H1 (cell line): ENCODE results near the gene SMYD3. TPM values are rescaled to one million over a fixed set of nuclear protein-coding genes. Genes with fewer than 3 reads are reported as not detected.

Source experiments
- MAFK ChIP-seq: IDR thresholded peaks from 2 replicates; pipeline ENCODE4 v1.6.1; 2012; ENCODE audit warnings: low read depth, mild to moderate bottlenecking, improper control_type of control experiment, low read length
- MAX ChIP-seq: IDR thresholded peaks from 2 replicates; pipeline ENCODE4 v1.6.1; 2012; ENCODE audit warnings: inconsistent platforms
- TCF12 ChIP-seq: IDR thresholded peaks from 2 replicates; pipeline ENCODE4 v1.6.1; 2011; ENCODE audit warnings: low read depth, mild to moderate bottlenecking, low read length
- TEAD4 ChIP-seq: IDR thresholded peaks from 2 replicates; pipeline ENCODE4 v1.6.1; 2012; ENCODE audit warnings: low read depth, low read length, inconsistent platforms, mixed read lengths
- polyA plus RNA-seq, 7 experiments: library from polyadenylated mRNA; depleted of rRNA in 3 of 7; stranded (reverse) in 5 of 7; unstranded in 2 of 7; fragments of >200 nt in 5 of 7; fragments of 200-250 nt in 2 of 7; gene quantifications; 1 replicate in 5 of 7; 2 replicates in 1 of 7; 4 replicates in 1 of 7; pipeline versions ENCODE4 v1.2.1 to v1.2.3, GENCODE V29; 2011 to 2013; ENCODE audit warnings: missing spikeins in 2 of 7, mixed read lengths in 2 of 7
- total RNA-seq: library from RNA; stranded (reverse); fragmentation: NEBNext Ultra II Directional; extraction: Animal tissue kit (Norgen Biotek cat#: 25700); gene quantifications from 2 replicates; pipeline ENCODE4 v1.2.1, GENCODE V29; 2021
- TF ChIP-seq, protein P1 (sequence below): IDR thresholded peaks from 2 replicates; pipeline ENCODE4 v1.6.1; 2012; ENCODE audit warnings: inconsistent platforms

Gene SMYD3
- total and polyA plus RNA-seq, 2 of the 8 experiments (the other 6 are each of a cell fraction or from before 2014, with no cell fraction given): 17.3 to 25.4 TPM

DNA sequence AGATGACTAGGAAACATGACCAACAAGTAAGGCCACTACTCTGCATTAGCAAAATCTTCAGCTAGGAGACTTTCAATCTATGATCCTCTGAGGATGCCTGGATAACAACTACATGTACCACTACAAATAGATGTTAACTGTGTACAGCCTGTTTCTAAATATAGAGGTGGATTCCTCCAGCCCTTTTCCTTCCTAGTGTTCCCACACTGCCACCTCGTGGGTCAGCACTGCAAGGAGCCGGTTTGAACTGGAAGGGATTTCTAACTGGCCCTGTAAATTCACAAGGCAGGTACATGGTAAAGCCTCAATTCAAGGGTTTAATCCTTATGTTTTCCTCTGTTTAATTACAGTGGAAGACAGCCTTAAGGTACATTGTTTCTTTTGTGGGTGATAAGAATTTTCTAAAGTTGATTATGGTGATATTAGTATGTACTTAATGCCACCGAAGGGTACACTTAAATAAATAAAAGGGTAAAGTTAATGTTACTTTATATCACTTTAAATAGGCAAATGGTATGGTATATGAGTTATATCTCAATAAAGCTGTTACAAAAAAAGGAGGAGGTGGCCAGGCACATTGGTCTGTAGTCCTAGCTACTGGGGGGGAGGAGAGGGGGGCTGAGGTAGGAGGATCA lies 14.4 kb downstream of the SMYD3 start (continued):
- TF ChIP-seq MAX: peak; percentile 17; the same call in 1 of the 2 replicates
- no peak for TF ChIP-seq MAFK
- no peak for TF ChIP-seq TCF12
- no peak for TF ChIP-seq TEAD4
- TF ChIP-seq, protein P1, sequence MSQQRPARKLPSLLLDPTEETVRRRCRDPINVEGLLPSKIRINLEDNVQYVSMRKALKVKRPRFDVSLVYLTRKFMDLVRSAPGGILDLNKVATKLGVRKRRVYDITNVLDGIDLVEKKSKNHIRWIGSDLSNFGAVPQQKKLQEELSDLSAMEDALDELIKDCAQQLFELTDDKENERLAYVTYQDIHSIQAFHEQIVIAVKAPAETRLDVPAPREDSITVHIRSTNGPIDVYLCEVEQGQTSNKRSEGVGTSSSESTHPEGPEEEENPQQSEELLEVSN: no peak
- TF ChIP-seq, all 59 proteins: peak for 3
